RWPE2 (cell line): ENCODE data around the gene USP37.

Experiments
- ATAC-seq: fragments of 200-7000 bp; cut with Tn5 transposase; 3 replicates; pipeline ENCODE4 v1.9.1; 2021; ENCODE audit warnings: low read depth
- DNase-seq: peaks from one replicate; pipeline ENCODE4 v3.0.0-alpha.2; 2020; ENCODE audit warnings: low spot score
- H3K27ac ChIP-seq: fragments of 450-650 bp; 2 replicates; pipeline ENCODE4 v1.5.1; 2017; ENCODE audit warnings: mild to moderate bottlenecking; ENCODE audit not compliant: poor library complexity, severe bottlenecking
- H3K27me3 ChIP-seq: fragments of 250-450 bp; sonication (Bioruptor Pico); 2 replicates; pipeline ENCODE4 v1.5.1; 2021; ENCODE audit warnings: mild to moderate bottlenecking, moderate library complexity; ENCODE audit not compliant: insufficient read depth, poor library complexity, severe bottlenecking
- H3K36me3 ChIP-seq: fragments of 250-450 bp; sonication (Bioruptor Pico); 2 replicates; pipeline ENCODE4 v1.5.1; 2020; ENCODE audit warnings: low read depth, mild to moderate bottlenecking, moderate library complexity
- H3K4me1 ChIP-seq: fragments of 250-450 bp; sonication (Bioruptor Pico); 2 replicates; pipeline ENCODE4 v1.5.1; 2021; ENCODE audit warnings: mild to moderate bottlenecking, moderate library complexity; ENCODE audit not compliant: insufficient read depth, poor library complexity, severe bottlenecking
- H3K4me3 ChIP-seq: fragments of 250-450 bp; sonication (Bioruptor Pico); 2 replicates; pipeline ENCODE4 v1.5.1; 2021; ENCODE audit warnings: mild to moderate bottlenecking, moderate library complexity; ENCODE audit not compliant: severe bottlenecking
- H3K9me3 ChIP-seq: fragments of 250-450 bp; sonication (Bioruptor Pico); 2 replicates; pipeline ENCODE4 v1.5.1; 2021; ENCODE audit warnings: mild to moderate bottlenecking, moderate library complexity; ENCODE audit not compliant: severe bottlenecking
- TF ChIP-seq, protein P1 (sequence below): fragments of 450-650 bp; IDR thresholded peaks from one replicate; pipeline ENCODE4 v1.5.1; 2017; ENCODE audit warnings: mild to moderate bottlenecking, moderate library complexity; ENCODE audit not compliant: poor library complexity, severe bottlenecking

Gene USP37

DNA sequence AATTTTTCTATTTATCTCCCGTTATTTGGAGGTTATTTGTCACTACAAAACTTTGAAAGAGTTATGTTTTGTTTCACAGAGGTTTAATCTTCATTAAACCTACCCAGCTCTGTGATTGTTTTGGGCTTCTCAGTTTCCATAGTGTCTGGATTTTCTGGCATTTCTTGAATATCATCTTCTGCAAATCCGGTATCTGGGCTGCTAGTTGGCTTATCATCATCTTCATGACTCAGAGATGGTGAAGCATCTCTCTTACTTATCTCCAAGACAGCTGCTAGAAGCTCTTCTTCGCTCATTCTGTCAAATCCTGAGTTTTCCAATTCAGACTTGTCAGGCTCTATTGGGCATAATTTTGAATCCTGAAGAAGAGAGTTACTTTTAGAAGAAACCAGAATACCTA lies 93.6 kb downstream of the USP37 start:
- Histone ChIP-seq H3K27me3 (no peaks in the 10 kb centered on the region), H3K4me3 (no peak overlapping the region), H3K27ac (no peak overlapping the region), H3K4me1 (no peaks in the 10 kb centered on the region), H3K36me3 (peaks cover 82% of the 10 kb centered on the region), H3K9me3 (no peaks in the 10 kb centered on the region)
- TF ChIP-seq, protein P1, sequence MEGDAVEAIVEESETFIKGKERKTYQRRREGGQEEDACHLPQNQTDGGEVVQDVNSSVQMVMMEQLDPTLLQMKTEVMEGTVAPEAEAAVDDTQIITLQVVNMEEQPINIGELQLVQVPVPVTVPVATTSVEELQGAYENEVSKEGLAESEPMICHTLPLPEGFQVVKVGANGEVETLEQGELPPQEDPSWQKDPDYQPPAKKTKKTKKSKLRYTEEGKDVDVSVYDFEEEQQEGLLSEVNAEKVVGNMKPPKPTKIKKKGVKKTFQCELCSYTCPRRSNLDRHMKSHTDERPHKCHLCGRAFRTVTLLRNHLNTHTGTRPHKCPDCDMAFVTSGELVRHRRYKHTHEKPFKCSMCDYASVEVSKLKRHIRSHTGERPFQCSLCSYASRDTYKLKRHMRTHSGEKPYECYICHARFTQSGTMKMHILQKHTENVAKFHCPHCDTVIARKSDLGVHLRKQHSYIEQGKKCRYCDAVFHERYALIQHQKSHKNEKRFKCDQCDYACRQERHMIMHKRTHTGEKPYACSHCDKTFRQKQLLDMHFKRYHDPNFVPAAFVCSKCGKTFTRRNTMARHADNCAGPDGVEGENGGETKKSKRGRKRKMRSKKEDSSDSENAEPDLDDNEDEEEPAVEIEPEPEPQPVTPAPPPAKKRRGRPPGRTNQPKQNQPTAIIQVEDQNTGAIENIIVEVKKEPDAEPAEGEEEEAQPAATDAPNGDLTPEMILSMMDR: no peak
- DNase-seq (no peak), ATAC-seq (no peak)

- no peak overlapping the region for H3K27ac ChIP-seq
- DNase-seq (no peak), ATAC-seq (no peak)
- H3K36me3 ChIP-seq: peaks cover 76% of the 10 kb centered on the region
- no peaks in the 10 kb centered on the region for H3K27me3 ChIP-seq
- TF ChIP-seq, protein P1: no peak
- no peaks in the 10 kb centered on the region for H3K9me3 ChIP-seq
- H3K4me3 ChIP-seq: no peak overlapping the region
- no peaks in the 10 kb centered on the region for H3K4me1 ChIP-seq
These were observed 95.2 kb downstream of the USP37 start for GRCh38 chr2:218472988-218473387.

- Histone ChIP-seq H3K27me3 (no peaks in the 10 kb centered on the region), H3K9me3 (no peaks in the 10 kb centered on the region), H3K4me1 (no peaks in the 10 kb centered on the region), H3K36me3 (peaks cover 65% of the 10 kb centered on the region), H3K27ac (no peak overlapping the region), H3K4me3 (no peak overlapping the region)
- DNase-seq: no peak
- no peak for ATAC-seq
- TF ChIP-seq, protein P1: no peak
These were observed 96.2 kb downstream of the USP37 start for GRCh38 chr2:218471982-218472381.

GRCh38 chr2:218471036-218471435 lies 97.1 kb downstream of the USP37 start:
- Histone ChIP-seq H3K27me3 (no peaks in the 10 kb centered on the region), H3K4me1 (no peaks in the 10 kb centered on the region), H3K9me3 (no peaks in the 10 kb centered on the region), H3K27ac (no peak overlapping the region), H3K36me3 (peaks cover 62% of the 10 kb centered on the region), H3K4me3 (no peak overlapping the region)
- TF ChIP-seq, protein P1: no peak
- DNase-seq (no peak), ATAC-seq (no peak)

DNA sequence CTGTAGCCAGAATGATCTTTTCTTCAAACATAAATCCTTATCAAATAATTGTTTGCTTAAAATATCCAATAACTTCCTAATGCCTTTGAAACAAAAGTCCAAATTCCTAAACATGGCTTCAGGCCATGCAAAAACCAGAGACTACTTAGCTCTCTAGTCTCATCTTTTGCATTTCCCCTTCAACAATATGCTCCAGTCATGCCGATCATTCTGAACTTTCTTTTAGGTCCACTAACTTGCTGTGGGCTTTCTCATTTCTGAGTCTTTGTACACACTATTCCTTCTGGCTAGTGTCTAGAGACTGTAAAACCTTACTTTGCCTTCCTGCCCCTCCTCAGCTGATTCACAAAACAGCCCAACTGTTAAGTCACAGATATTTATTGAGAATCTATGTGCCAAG lies 97.7 kb downstream of the USP37 start:
- TF ChIP-seq, protein P1: no peak
- ATAC-seq: no peak
- H3K36me3 ChIP-seq: peaks cover 62% of the 10 kb centered on the region

More for the DNA sequence above, 97.7 kb downstream of the USP37 start:
- no peak overlapping the region for H3K4me3 ChIP-seq
- H3K9me3 ChIP-seq: no peaks in the 10 kb centered on the region
- H3K27me3 ChIP-seq: no peaks in the 10 kb centered on the region
- no peak overlapping the region for H3K27ac ChIP-seq
- no peak for DNase-seq
- H3K4me1 ChIP-seq: no peaks in the 10 kb centered on the region
